ENCODE results near the gene RELB. TPM values are rescaled to one million over a fixed set of nuclear protein-coding genes. Genes with fewer than 3 reads are reported as not detected.

Gene RELB
- polyA plus RNA-seq, 4 donors: 10.5 to 41.3 (median 17.6) TPM

GRCh38 chr19:45063851-45064801 lies 62.9 kb downstream of the RELB start:
- Histone ChIP-seq H3K27me3 (ENCODE audit: control insufficient read depth in 3 of 3, insufficient read depth in 3 of 3, low read length in 3 of 3) (no peaks in the 10 kb centered on the region), H3K27ac (ENCODE audit: low read depth in 1 of 3, low read length in 2 of 3) (no peak overlapping the region), H3K4me3 (ENCODE audit: low read depth in 1 of 3, low read length in 3 of 3) (no peak overlapping the region), H3K9me3 (ENCODE audit: control insufficient read depth in 2 of 2, insufficient read depth in 1 of 2, low read depth in 1 of 2, low read length in 1 of 2) (no peaks in the 10 kb centered on the region), H3K36me3 (ENCODE audit: control insufficient read depth in 3 of 3, insufficient read depth in 2 of 3, low read depth in 1 of 3, low read length in 3 of 3) (peaks cover 18 to 93% (median 36%) of the 10 kb centered on the region in 3 donors), H3K4me1 (ENCODE audit: control insufficient read depth in 3 of 3, insufficient read depth in 2 of 3, low read depth in 1 of 3, low read length in 2 of 3) (no peaks in the 10 kb centered on the region)
- FAIRE-seq: no peak
- no peak for DNase-seq
- WGBS, 3 donors: 95 to 96% (median 96%) methylated on average over 68 to 85 of the region's 85 CpGs

DNA sequence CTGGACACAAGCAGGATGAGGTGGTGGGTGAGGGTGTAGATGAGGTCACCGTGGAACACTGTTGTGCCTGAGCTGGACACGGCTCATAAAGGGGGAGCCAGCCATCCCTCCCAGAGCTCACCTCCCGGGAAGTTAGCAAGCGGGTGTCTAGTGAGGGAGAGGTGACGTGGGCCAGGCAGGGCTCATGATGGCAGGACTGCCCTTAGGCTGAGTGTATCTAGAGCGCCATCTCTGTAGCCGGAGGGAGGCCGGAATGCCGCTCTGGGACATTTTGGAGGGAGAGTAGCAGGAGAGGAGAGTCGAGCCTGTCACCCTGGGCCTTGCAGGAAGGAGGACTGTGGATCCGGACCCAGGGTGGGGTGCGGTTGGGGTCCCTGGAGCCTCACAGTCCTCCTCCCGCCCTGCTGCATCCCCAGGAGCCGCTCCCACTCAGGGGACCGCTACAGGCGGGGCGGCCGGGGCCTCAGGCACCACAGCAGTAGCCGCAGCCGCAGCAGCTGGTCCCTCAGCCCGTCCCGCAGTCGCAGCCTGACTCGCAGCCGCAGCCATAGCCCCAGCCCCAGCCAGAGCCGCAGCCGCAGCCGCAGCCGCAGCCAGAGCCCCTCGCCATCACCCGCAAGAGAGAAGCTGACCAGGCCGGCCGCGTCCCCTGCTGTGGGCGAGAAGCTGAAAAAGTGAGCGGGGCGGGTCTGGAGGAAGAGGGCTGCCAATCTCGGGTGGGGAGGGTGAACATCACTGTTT lies 65.8 kb downstream of the RELB start:
- Histone ChIP-seq H3K4me3 (ENCODE audit: low read depth in 1 of 3, low read length in 3 of 3) (no peak overlapping the region), H3K9me3 (ENCODE audit: control insufficient read depth in 2 of 2, insufficient read depth in 1 of 2, low read depth in 1 of 2, low read length in 1 of 2) (no peaks in the 10 kb centered on the region), H3K27me3 (ENCODE audit: control insufficient read depth in 3 of 3, insufficient read depth in 3 of 3, low read length in 3 of 3) (no peaks in the 10 kb centered on the region), H3K4me1 (ENCODE audit: control insufficient read depth in 3 of 3, insufficient read depth in 2 of 3, low read depth in 1 of 3, low read length in 2 of 3) (no peaks in the 10 kb centered on the region), H3K36me3 (ENCODE audit: control insufficient read depth in 3 of 3, insufficient read depth in 2 of 3, low read depth in 1 of 3, low read length in 3 of 3) (peaks cover 24 to 93% (median 29%) of the 10 kb centered on the region in 3 donors), H3K27ac (ENCODE audit: low read depth in 1 of 3, low read length in 2 of 3) (no peak overlapping the region)
- 92 to 95% (median 94%) methylated on average over 36 to 38 of the region's 38 CpGs for WGBS, 3 donors
- FAIRE-seq (no peak), DNase-seq (no peak)

DNA sequence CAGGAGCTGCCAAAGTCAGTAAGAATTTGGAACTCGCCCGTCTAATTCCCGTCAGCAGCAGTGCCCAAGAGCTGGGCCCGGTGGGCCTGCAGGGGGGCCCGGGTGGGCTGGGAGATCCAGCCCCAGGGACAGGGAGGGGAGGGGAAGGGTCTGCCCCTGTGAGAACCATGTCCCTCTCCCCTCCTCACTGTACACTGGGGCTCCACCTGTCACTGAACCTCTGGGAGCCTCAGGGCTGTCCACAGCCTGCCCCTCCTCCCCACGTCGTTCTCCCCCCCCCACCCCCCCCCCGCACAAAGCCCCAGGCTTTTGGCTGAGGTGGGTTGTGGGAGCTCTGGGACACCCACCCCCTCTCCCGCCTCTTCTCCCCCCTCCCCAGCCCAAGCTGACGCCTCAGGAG lies 66.8 kb downstream of the RELB start:
- WGBS, 3 donors: 78 to 90% (median 85%) methylated on average over 7 to 9 of the region's 10 CpGs
- no peak for FAIRE-seq
- no peak overlapping the region for H3K27ac ChIP-seq (ENCODE audit: low read depth in 1 of 3, low read length in 2 of 3)
- H3K36me3 ChIP-seq (ENCODE audit: control insufficient read depth in 3 of 3, insufficient read depth in 2 of 3, low read depth in 1 of 3, low read length in 3 of 3): peaks cover 24 to 93% (median 26%) of the 10 kb centered on the region in 3 donors
- H3K9me3 ChIP-seq (ENCODE audit: control insufficient read depth in 2 of 2, insufficient read depth in 1 of 2, low read depth in 1 of 2, low read length in 1 of 2): no peaks in the 10 kb centered on the region
- H3K4me3 ChIP-seq (ENCODE audit: low read depth in 1 of 3, low read length in 3 of 3): no peak overlapping the region
- H3K4me1 ChIP-seq (ENCODE audit: control insufficient read depth in 3 of 3, insufficient read depth in 2 of 3, low read depth in 1 of 3, low read length in 2 of 3): no peaks in the 10 kb centered on the region
- no peak for DNase-seq
- H3K27me3 ChIP-seq (ENCODE audit: control insufficient read depth in 3 of 3, insufficient read depth in 3 of 3, low read length in 3 of 3): no peaks in the 10 kb centered on the region

DNA sequence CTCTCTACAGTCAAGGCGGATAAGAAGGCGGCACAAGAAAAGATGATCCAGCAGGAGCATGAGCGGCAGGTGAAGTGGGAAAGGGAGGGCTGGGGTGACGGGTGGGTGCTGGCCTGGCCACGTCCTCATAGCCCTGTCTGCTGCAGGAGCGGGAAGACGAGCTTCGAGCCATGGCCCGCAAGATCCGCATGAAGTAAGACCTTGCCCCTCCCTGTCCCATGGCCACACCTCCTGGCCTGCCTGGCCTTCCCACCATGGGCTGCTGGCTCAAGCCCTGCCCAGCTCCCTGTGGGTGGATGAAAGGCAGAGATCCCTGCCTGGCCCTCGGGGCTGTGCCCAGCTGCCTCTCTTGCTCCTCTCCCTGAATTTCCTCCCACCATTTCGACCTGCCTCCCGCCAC lies 67.8 kb downstream of the RELB start:
- no peak overlapping the region for H3K4me3 ChIP-seq (ENCODE audit: low read depth in 1 of 3, low read length in 3 of 3)
- no peak overlapping the region for H3K27ac ChIP-seq (ENCODE audit: low read depth in 1 of 3, low read length in 2 of 3)
- no peaks in the 10 kb centered on the region for H3K27me3 ChIP-seq (ENCODE audit: control insufficient read depth in 3 of 3, insufficient read depth in 3 of 3, low read length in 3 of 3)
- FAIRE-seq: no peak
- peaks cover 20 to 90% (median 21%) of the 10 kb centered on the region in 3 donors for H3K36me3 ChIP-seq (ENCODE audit: control insufficient read depth in 3 of 3, insufficient read depth in 2 of 3, low read depth in 1 of 3, low read length in 3 of 3)
- peak; percentile 32 to 52 for DNase-seq
- H3K4me1 ChIP-seq (ENCODE audit: control insufficient read depth in 3 of 3, insufficient read depth in 2 of 3, low read depth in 1 of 3, low read length in 2 of 3): no peaks in the 10 kb centered on the region
- WGBS, 3 donors: 68 to 75% (median 74%) methylated on average over 13 of the region's 13 CpGs
- no peaks in the 10 kb centered on the region for H3K9me3 ChIP-seq (ENCODE audit: control insufficient read depth in 2 of 2, insufficient read depth in 1 of 2, low read depth in 1 of 2, low read length in 1 of 2)

DNA sequence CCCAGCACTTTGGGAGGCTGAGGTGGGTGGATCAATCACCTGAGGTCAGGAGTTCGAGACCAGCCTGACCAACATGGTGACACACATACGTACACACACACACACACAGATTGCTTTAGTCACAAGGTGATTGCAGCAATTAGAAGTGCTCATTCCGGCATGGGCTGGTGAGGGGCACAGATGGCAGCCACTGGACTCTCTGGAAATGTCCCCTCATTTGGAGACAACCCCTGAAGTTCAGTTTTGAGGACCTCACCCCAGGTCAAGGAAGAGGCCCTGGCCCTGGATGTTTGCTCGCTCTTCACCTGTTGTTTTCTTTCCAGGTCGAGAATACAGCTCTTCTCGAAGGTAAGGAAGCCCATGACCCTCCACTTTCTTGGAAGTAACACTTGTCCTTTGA lies 69.0 kb downstream of the RELB start:
- no peak overlapping the region for H3K4me3 ChIP-seq (ENCODE audit: low read depth in 1 of 3, low read length in 3 of 3)
- WGBS, 3 donors: 73 to 80% (median 76%) methylated on average over 6 of the region's 6 CpGs
- peaks cover 0 to 8% (median 6%) of the 10 kb centered on the region in 3 donors for H3K4me1 ChIP-seq (ENCODE audit: control insufficient read depth in 3 of 3, insufficient read depth in 2 of 3, low read depth in 1 of 3, low read length in 2 of 3)
- H3K36me3 ChIP-seq (ENCODE audit: control insufficient read depth in 3 of 3, insufficient read depth in 2 of 3, low read depth in 1 of 3, low read length in 3 of 3): peaks cover 15 to 85% (median 21%) of the 10 kb centered on the region in 3 donors
- FAIRE-seq: no peak
- no peaks in the 10 kb centered on the region for H3K27me3 ChIP-seq (ENCODE audit: control insufficient read depth in 3 of 3, insufficient read depth in 3 of 3, low read length in 3 of 3)
- no peak for DNase-seq
- H3K27ac ChIP-seq (ENCODE audit: low read depth in 1 of 3, low read length in 2 of 3): no peak overlapping the region
- H3K9me3 ChIP-seq (ENCODE audit: control insufficient read depth in 2 of 2, insufficient read depth in 1 of 2, low read depth in 1 of 2, low read length in 1 of 2): no peaks in the 10 kb centered on the region

DNA sequence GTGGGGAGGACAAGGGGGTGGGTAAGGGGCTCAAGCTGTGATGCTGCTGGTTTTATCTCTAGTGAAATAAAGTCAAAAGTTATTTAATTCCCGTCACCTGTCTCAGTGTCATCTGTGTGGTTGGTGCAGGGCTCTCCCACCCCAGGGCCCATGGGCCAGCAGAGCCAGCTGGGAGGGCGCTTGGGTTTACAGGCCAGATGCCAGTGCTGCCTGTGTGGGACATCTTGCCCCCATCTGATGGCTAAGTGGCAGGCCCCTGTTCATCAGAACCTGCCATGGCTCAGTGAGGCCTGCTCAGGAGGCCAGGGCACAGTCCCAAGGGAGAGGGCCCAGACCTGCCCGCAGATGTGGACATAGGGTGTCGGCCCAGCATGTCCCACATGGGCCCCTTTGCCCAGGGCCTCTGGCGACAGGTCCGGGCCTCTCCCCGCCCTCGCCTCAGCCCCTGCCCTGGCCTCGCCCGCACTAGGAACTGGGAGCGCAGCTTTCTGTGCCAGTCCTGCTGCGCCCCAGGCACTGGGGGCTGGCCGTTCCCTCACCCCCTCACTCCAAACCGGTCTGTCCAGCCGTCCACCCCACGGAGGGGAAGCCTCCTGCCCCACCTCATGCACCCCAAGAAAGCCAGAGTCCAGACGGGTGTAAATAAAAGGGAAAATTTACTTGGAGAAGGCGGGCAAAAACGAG lies 69.7 kb downstream of the RELB start:
- peaks cover 12 to 77% (median 21%) of the 10 kb centered on the region in 3 donors for H3K36me3 ChIP-seq (ENCODE audit: control insufficient read depth in 3 of 3, insufficient read depth in 2 of 3, low read depth in 1 of 3, low read length in 3 of 3)
- FAIRE-seq: no peak
- no peaks in the 10 kb centered on the region for H3K27me3 ChIP-seq (ENCODE audit: control insufficient read depth in 3 of 3, insufficient read depth in 3 of 3, low read length in 3 of 3)
- no peaks in the 10 kb centered on the region for H3K9me3 ChIP-seq (ENCODE audit: control insufficient read depth in 2 of 2, insufficient read depth in 1 of 2, low read depth in 1 of 2, low read length in 1 of 2)
- H3K4me3 ChIP-seq (ENCODE audit: low read depth in 1 of 3, low read length in 3 of 3): no peak overlapping the region
- WGBS, 3 donors: 62 to 82% (median 81%) methylated on average over 15 to 19 of the region's 19 CpGs
- H3K4me1 ChIP-seq (ENCODE audit: control insufficient read depth in 3 of 3, insufficient read depth in 2 of 3, low read depth in 1 of 3, low read length in 2 of 3): peaks cover 0 to 8% (median 6%) of the 10 kb centered on the region in 3 donors
- H3K27ac ChIP-seq (ENCODE audit: low read depth in 1 of 3, low read length in 2 of 3): no peak overlapping the region
- DNase-seq: no peak

DNA sequence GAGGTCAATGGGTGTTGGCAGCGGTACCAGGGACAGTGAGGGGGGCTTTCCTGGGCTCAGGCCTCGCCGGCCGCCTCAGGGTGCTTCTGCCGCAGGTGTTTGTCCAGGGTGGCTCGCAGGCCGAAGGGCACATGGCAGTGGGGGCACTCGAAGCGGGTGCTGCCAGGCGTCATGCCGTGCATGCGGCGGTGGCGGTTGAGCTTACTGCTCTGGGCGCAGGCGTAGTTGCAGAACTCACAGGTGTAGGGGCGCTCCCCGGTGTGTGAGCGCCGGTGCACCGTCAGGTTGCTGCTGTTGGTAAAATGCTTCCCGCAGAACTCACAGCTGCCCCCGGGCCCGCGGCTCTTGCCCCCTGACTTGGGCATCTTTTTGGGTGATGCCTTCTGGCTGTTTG lies 70.3 kb downstream of the RELB start:
- DNase-seq: no peak
- FAIRE-seq: no peak
- Histone ChIP-seq H3K9me3 (ENCODE audit: control insufficient read depth in 2 of 2, insufficient read depth in 1 of 2, low read depth in 1 of 2, low read length in 1 of 2) (no peaks in the 10 kb centered on the region), H3K4me3 (ENCODE audit: low read depth in 1 of 3, low read length in 3 of 3) (no peak overlapping the region), H3K4me1 (ENCODE audit: control insufficient read depth in 3 of 3, insufficient read depth in 2 of 3, low read depth in 1 of 3, low read length in 2 of 3) (peaks cover 0 to 10% (median 6%) of the 10 kb centered on the region in 3 donors), H3K27me3 (ENCODE audit: control insufficient read depth in 3 of 3, insufficient read depth in 3 of 3, low read length in 3 of 3) (no peaks in the 10 kb centered on the region), H3K36me3 (ENCODE audit: control insufficient read depth in 3 of 3, insufficient read depth in 2 of 3, low read depth in 1 of 3, low read length in 3 of 3) (peaks cover 12 to 74% (median 21%) of the 10 kb centered on the region in 3 donors), H3K27ac (ENCODE audit: low read depth in 1 of 3, low read length in 2 of 3) (no peak overlapping the region)
- WGBS, 3 donors: 91 to 92% (median 92%) methylated on average over 25 of the region's 25 CpGs

All from small intestine (tissue), 7 donors.